Gastroesophageal sphincter (tissue), 2 donors: Measurements from ENCODE around the gene SMARCC1.

Source experiments
- EP300 ChIP-seq: sonication (generic); formaldehyde crosslinking; IDR thresholded peaks from one replicate; pipeline ENCODE4 v1.6.1; 2017; ENCODE audit warnings: antibody characterized with exemption, mild to moderate bottlenecking
- POLR2A ChIP-seq, 2 donors: fragments of 450-650 bp; IDR thresholded peaks; one replicate each; pipeline ENCODE4 v1.6.1; 2017; ENCODE audit warnings: antibody characterized with exemption in 2 of 2, mild to moderate bottlenecking in 2 of 2, moderate library complexity in 1 of 2
- POLR2AphosphoS5 ChIP-seq: sonication (generic); formaldehyde crosslinking; IDR thresholded peaks from one replicate; pipeline ENCODE4 v1.6.1; 2017; ENCODE audit warnings: antibody characterized with exemption

DNA sequence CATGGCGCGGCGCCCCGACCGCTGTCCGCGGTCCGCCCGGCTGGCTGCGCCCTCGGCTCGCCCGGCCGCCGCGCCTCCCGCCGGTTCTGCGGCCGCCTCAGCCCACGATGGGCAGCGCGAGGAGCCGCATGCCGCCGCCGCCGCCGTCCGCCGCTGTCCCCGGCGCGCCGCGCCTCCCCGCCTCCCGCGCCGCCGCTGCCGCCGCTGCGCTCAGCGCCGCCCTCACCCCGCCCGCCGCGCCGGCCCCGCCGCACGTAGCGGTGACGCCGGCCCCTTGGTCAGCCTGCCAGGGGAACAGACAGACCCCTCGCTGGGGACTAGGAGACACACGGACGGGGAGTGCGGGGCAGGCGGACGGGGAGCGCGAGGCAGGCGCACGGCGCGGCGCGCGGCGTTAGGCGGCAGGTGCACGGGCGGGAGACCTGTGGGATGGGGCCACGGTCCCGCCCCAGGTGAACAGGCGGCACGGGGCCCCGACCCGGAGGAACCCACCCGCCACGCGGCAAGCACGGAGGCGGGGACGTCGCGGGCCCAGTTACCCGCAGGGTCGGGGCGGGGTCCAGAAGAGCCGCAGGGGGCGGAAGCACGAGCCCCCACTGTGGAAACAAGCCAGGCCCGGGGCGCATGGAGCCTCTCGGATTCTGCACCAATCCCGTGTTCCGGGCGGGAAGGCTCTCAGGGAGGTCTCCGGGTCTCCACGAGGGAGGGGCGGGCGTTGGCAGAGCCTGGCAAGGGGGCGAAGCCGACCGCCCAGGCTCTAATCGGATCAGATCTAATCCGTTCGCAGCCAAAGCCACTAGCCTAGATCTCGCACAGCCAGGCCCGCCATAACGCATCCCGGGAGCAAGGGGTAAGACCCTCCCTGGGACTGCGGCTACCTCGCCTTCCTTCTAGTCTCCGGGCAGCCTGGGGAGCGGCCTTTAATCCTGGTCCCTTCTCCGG is 202.7 kb downstream of the SMARCC1 start, which contains the start of gene CSPG5:
- no peak for TF ChIP-seq POLR2AphosphoS5
- no peak for TF ChIP-seq EP300
- no peak for TF ChIP-seq POLR2A (IDR thresholded peaks at IDR 0.05)
